MCF 10A (cell line): ENCODE results near the gene SLC6A6. TPM values are rescaled to one million over a fixed set of nuclear protein-coding genes. Genes with fewer than 3 reads are reported as not detected.

Experiments used
- BruUV-seq: library from RNA; stranded (reverse); fragments of 400-500 nt; replicated peaks from 2 replicates; lab custom pipeline; 2021; lab: Mats Ljungman, UMichigan
- CTCF ChIA-PET: fragments of 300-600 bp; sonication (Branson Sonifier 250); formaldehyde crosslinking; extraction: SDS; loops from one replicate; lab custom pipeline; 2021; ENCODE audit warnings: antibody characterized with exemption, inconsistent platforms; lab: Yijun Ruan, JAX
- POLR2A ChIA-PET: fragments of 300-600, 350-650 bp; sonication (Branson Sonifier 250); formaldehyde crosslinking; extraction: SDS; loops from one replicate; lab custom pipeline; 2020; ENCODE audit warnings: antibody characterized with exemption, inconsistent platforms; lab: Yijun Ruan, JAX
- DNase-seq: peaks from one replicate; pipeline ENCODE4 v3.0.0-alpha.2; 2018; ENCODE audit not compliant: unreplicated experiment
- H3K27ac Mint-ChIP-seq: one replicate; pipeline ENCODE4 v1.8.0; 2022; ENCODE audit warnings: mild to moderate bottlenecking, low read depth, mixed read lengths; ENCODE audit not compliant: unreplicated experiment
- H3K27me3 Mint-ChIP-seq: one replicate; pipeline ENCODE4 v1.8.0; 2022; ENCODE audit warnings: mixed read lengths; ENCODE audit not compliant: insufficient read depth, unreplicated experiment
- H3K36me3 Mint-ChIP-seq: one replicate; pipeline ENCODE4 v1.8.0; 2022; ENCODE audit warnings: mild to moderate bottlenecking, moderate library complexity, mixed read lengths; ENCODE audit not compliant: insufficient read depth, unreplicated experiment
- H3K4me1 Mint-ChIP-seq: one replicate; pipeline ENCODE4 v1.8.0; 2022; ENCODE audit warnings: mixed read lengths; ENCODE audit not compliant: insufficient read depth, unreplicated experiment
- H3K4me3 Mint-ChIP-seq: one replicate; pipeline ENCODE4 v1.8.0; 2022; ENCODE audit warnings: mild to moderate bottlenecking, moderate library complexity, mixed read lengths; ENCODE audit not compliant: unreplicated experiment
- H3K9me3 Mint-ChIP-seq: one replicate; pipeline ENCODE4 v1.8.0; 2022; ENCODE audit warnings: mixed read lengths; ENCODE audit not compliant: unreplicated experiment
- CTCF ChIP-seq: fragments of 200-600 bp; IDR thresholded peaks from one replicate; pipeline ENCODE4 v1.8.0; 2022; ENCODE audit warnings: antibody characterized with exemption, mild to moderate bottlenecking; ENCODE audit not compliant: unreplicated experiment
- intact Hi-C: fragments of 100-400 bp; cut with micrococcal nuclease; formaldehyde crosslinking; loops from 2 replicates; pipeline ENCODE4 v1.14.1; 2022
- total RNA-seq: library from RNA; stranded (reverse); gene quantifications from 2 replicates; pipeline ENCODE4 v1.2.3, GENCODE V29; 2022

The SLC6A6 gene
- total RNA-seq, 1 experiment from 2014 or later = 7.6 TPM

DNA sequence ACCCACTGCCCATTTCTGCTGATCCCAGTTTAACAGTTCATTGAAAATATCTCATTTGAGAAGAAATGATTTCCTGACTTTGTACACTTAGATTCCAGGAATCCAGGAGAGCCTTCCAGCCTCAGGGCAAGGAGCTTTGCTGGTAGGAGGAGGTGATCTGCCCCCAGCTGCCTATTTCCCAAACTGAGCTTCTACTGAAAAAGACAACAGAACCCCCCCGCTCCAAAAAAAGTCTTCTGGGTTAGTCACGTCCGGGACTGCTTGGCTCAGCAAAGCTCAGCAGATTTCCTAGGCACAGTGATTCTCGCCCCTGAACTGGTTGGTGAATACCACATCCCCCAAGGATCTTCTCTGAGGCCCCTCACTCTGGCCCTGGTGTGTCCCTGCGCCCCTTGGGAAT lies 13.1 kb downstream of the SLC6A6 start:
- DNase-seq = peak; percentile 90
- peaks cover 5% of the 10 kb centered on the region for H3K36me3 Mint-ChIP-seq
- peaks cover 41% of the 10 kb centered on the region for H3K4me1 Mint-ChIP-seq
- H3K27me3 Mint-ChIP-seq = no peaks in the 10 kb centered on the region
- no peaks in the 10 kb centered on the region for H3K9me3 Mint-ChIP-seq
- peak overlapping the region; percentile 68 for H3K27ac Mint-ChIP-seq
- no peak for TF ChIP-seq CTCF
- intact Hi-C loops = no loop called here
- no TSS peak for BruUV-seq
- POLR2A ChIA-PET = interaction anchor here (0.6 to 2.1 kb wide), 3 partner anchors 12 to 525 kb away, joined by 3 to 8 read pairs (median 3); no protein-coding TSS in a partner anchor
- H3K4me3 Mint-ChIP-seq = peak overlapping the region; percentile 40
- CTCF ChIA-PET = interaction anchor here (0.7 to 1.3 kb wide), 7 partner anchors 8 to 1508 kb away, joined by 3 to 7 read pairs (median 6); partner anchors contain the start of gene SLC6A6

- no peak for DNase-seq
- Mint-ChIP-seq H3K27me3 (no peaks in the 10 kb centered on the region), H3K9me3 (no peaks in the 10 kb centered on the region), H3K36me3 (peaks cover 5% of the 10 kb centered on the region), H3K4me3 (no peak overlapping the region), H3K4me1 (peaks cover 31% of the 10 kb centered on the region), H3K27ac (peak overlapping the region; percentile 68)
- ChIA-PET POLR2A (interaction anchor here (1.2 to 2.1 kb wide), 2 partner anchors 12 to 13 kb away, joined by 3 to 8 read pairs; no protein-coding TSS in a partner anchor), CTCF (interaction anchor here (1.3 kb wide), 1 partner anchor 15 kb away, joined by 6 read pairs; the partner anchor contains the start of gene SLC6A6)
- TF ChIP-seq CTCF = no peak
- no TSS peak for BruUV-seq
- intact Hi-C loops = no loop called here
These were observed 14.0 kb downstream of the SLC6A6 start for GRCh38 chr3:14416453-14416852.

DNA sequence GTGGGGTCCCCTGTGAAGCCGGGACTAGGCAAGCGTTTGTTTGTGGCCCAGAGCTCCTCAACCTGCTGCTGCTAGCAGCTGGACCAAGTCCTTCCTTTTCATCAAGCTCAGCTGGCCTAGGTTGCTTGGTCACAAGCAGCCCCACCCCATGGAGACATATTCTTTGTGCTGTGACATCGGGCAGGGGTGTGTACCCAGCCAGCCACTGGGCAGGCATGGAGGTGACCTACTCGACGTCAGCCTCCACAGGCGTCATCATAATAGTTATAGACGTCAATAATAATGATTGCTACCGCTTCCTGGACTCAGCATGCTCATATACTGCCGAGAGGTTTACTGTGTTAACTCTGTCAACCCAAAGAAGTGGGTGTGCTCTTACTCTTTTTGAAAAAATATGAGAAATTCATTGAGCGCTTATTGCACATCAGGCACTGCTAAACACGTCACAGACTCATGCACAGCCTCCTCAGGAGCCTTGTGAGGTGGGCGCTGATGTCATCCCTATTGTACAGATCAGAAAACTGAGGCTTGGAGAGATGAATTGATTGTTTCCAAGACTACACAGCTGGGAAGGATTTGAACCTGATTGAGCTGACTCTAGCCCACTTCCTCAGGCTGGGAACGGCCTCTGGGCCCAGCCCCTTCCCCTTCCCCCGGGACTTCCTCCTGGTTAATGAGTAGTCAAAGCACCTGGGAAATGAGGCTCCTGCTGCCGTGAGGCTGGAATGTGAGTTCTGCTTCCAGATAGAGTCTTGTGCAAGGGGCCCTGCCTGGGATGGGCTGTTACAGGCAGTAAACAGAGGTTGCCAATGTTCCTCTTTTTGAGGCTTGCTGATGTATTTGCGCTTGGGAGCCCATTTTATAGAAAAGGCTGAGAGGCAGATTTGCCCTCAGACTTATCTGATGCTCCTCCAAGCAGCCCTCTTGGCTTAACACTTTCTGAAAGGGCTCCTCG lies 16.2 kb downstream of the SLC6A6 start:
- no peaks in the 10 kb centered on the region for H3K9me3 Mint-ChIP-seq
- no peaks in the 10 kb centered on the region for H3K27me3 Mint-ChIP-seq
- no TSS peak for BruUV-seq
- intact Hi-C loops = no loop called here
- CTCF ChIA-PET = no interaction called here
- H3K4me3 Mint-ChIP-seq = no peak overlapping the region
- TF ChIP-seq CTCF = no peak
- no peak overlapping the region for H3K27ac Mint-ChIP-seq
- no peak for DNase-seq
- H3K4me1 Mint-ChIP-seq = peaks cover 32% of the 10 kb centered on the region
- POLR2A ChIA-PET = no interaction called here
- H3K36me3 Mint-ChIP-seq = peaks cover 5% of the 10 kb centered on the region
